ENCODE measurements around the gene AVPR2. TPM values are rescaled to one million over a fixed set of nuclear protein-coding genes. Genes with fewer than 3 reads are reported as not detected.

Gene AVPR2
- total and polyA plus RNA-seq, 9 of the 15 experiments (the other 6 are each of a cell fraction or from before 2014, with no cell fraction given) = not detected

- peak; percentile 20 to 24; a peak in 2 of 4 replicates for TF ChIP-seq NRF1 (conservative IDR thresholded peaks at IDR 0.05 in 1 of 2, IDR thresholded peaks at IDR 0.05 in 1 of 2)
- TF ChIP-seq LCOR (CRISPR knock-in tag; IDR thresholded peaks at IDR 0.05) = peak; percentile 32; the same call in 1 of the 2 replicates
- no peak for TF ChIP-seq EHMT2 (IDR thresholded peaks at IDR 0.05)
- TF ChIP-seq ZNF239 (CRISPR knock-in tag; IDR thresholded peaks at IDR 0.05) = no peak
- no peak for TF ChIP-seq ZNF707 (CRISPR knock-in tag; conservative IDR thresholded peaks at IDR 0.05)
- TF ChIP-seq MCM2 (IDR thresholded peaks at IDR 0.05; ENCODE audit: low read depth) = no peak
- no peak for TF ChIP-seq ATF3 (IDR thresholded peaks at IDR 0.05)
- no peak for TF ChIP-seq ATF3 (CRISPR knock-in tag; conservative IDR thresholded peaks at IDR 0.05)
- no peak for TF ChIP-seq ZNF174 (CRISPR knock-in tag; IDR thresholded peaks at IDR 0.05)
- TF ChIP-seq ZNF592 (IDR thresholded peaks at IDR 0.05) = peak; percentile 93
- TF ChIP-seq PHB (CRISPR knock-in tag; IDR thresholded peaks at IDR 0.05) = peak; percentile 91; the same call in 1 of the 2 replicates
- TF ChIP-seq MAZ (CRISPR knock-in tag; conservative IDR thresholded peaks at IDR 0.05 in 1 of 2, IDR thresholded peaks at IDR 0.05 in 1 of 2) = no peak; a peak in 1 of 4 replicates
- no peak for TF ChIP-seq ELF2 (CRISPR knock-in tag; IDR thresholded peaks at IDR 0.05)
- TF ChIP-seq HDAC2 (IDR thresholded peaks at IDR 0.05) = no peak
- TF ChIP-seq ZBTB11 (CRISPR knock-in tag; IDR thresholded peaks at IDR 0.05) = 0 out of 6 replicates have a peak, but pooled peaks of 1 of the 3 experiments have one; percentile 18
- no peak for TF ChIP-seq UBTF (IDR thresholded peaks at IDR 0.05; ENCODE audit: borderline replicate concordance in 1 of 2, low read depth in 2 of 2, low read length in 2 of 2)
Observed at GRCh38 chrX:153925739-153926551, 21.5 kb downstream of the AVPR2 start, which contains the start of gene ARHGAP4 (continued).

All from K562 (cell line).